ENCODE data around the gene SARS2. TPM values are rescaled to one million over a fixed set of nuclear protein-coding genes. Genes with fewer than 3 reads are reported as not detected.

The SARS2 gene
- total RNA-seq, 4 donors from 2014 or later: 18.2 to 134 (median 38.4) TPM

- Histone ChIP-seq H3K4me1 (no peaks in the 10 kb centered on the region), H3K27me3 (no peaks in the 10 kb centered on the region), H3K9me3 (no peaks in the 10 kb centered on the region), H3K27ac (no peak overlapping the region), H3K36me3 (no peaks in the 10 kb centered on the region), H3K4me3 (no peak overlapping the region)
- no peak for DNase-seq
- TF ChIP-seq CTCF (IDR thresholded peaks at IDR 0.05): no peak
- TF ChIP-seq POLR2A (IDR thresholded peaks at IDR 0.05): no peak
Measured at GRCh38 chr19:38964738-38965137, 34.2 kb upstream of the SARS2 start.

- Histone ChIP-seq H3K36me3 (no peaks in the 10 kb centered on the region), H3K9me3 (no peaks in the 10 kb centered on the region), H3K4me1 (no peaks in the 10 kb centered on the region), H3K4me3 (no peak overlapping the region), H3K27me3 (no peaks in the 10 kb centered on the region), H3K27ac (no peak overlapping the region)
- no peak for DNase-seq
- TF ChIP-seq CTCF (IDR thresholded peaks at IDR 0.05) (no peak), POLR2A (IDR thresholded peaks at IDR 0.05) (no peak)
Measured at GRCh38 chr19:38959618-38960017, 29.1 kb upstream of the SARS2 start.

- DNase-seq: no peak
- Histone ChIP-seq H3K36me3 (no peaks in the 10 kb centered on the region), H3K4me1 (no peaks in the 10 kb centered on the region), H3K4me3 (no peak overlapping the region), H3K27ac (no peak overlapping the region), H3K9me3 (no peaks in the 10 kb centered on the region), H3K27me3 (no peaks in the 10 kb centered on the region)
- no peak for TF ChIP-seq POLR2A (IDR thresholded peaks at IDR 0.05)
- TF ChIP-seq CTCF (IDR thresholded peaks at IDR 0.05): no peak
Measured at GRCh38 chr19:38958301-38958700, 27.7 kb upstream of the SARS2 start.

GRCh38 chr19:38956264-38956663 lies 25.7 kb upstream of the SARS2 start:
- Histone ChIP-seq H3K27me3 (no peaks in the 10 kb centered on the region), H3K4me3 (no peak overlapping the region), H3K4me1 (no peaks in the 10 kb centered on the region), H3K9me3 (no peaks in the 10 kb centered on the region), H3K27ac (no peak overlapping the region), H3K36me3 (no peaks in the 10 kb centered on the region)
- no peak for DNase-seq
- no peak for TF ChIP-seq POLR2A (IDR thresholded peaks at IDR 0.05)
- no peak for TF ChIP-seq CTCF (IDR thresholded peaks at IDR 0.05)

- H3K27me3 ChIP-seq: no peaks in the 10 kb centered on the region
- H3K36me3 ChIP-seq: no peaks in the 10 kb centered on the region
- H3K4me1 ChIP-seq: peaks cover 4 to 8% (median 7%) of the 10 kb centered on the region in 4 donors
- no peak overlapping the region for H3K4me3 ChIP-seq
- no peak overlapping the region for H3K27ac ChIP-seq
- no peak for TF ChIP-seq POLR2A (IDR thresholded peaks at IDR 0.05)
- no peak for DNase-seq
- H3K9me3 ChIP-seq: peaks cover 0 to 7% (median 0%) of the 10 kb centered on the region in 4 donors
Measured at GRCh38 chr19:38953677-38954076, 23.1 kb upstream of the SARS2 start.

- Histone ChIP-seq H3K9me3 (peaks cover 0 to 7% (median 0%) of the 10 kb centered on the region in 4 donors), H3K27me3 (no peaks in the 10 kb centered on the region), H3K4me3 (no peak overlapping the region), H3K4me1 (peaks cover 4 to 8% (median 7%) of the 10 kb centered on the region in 4 donors), H3K27ac (no peak overlapping the region), H3K36me3 (no peaks in the 10 kb centered on the region)
- peak in 1 of 3 donors; percentile 64 for DNase-seq
- peak in 4 of 6 experiments; percentile 36 to 55 (median 52) for TF ChIP-seq CTCF (IDR thresholded peaks at IDR 0.05)
- TF ChIP-seq POLR2A (IDR thresholded peaks at IDR 0.05): no peak
Measured at GRCh38 chr19:38952395-38953165, 22.0 kb upstream of the SARS2 start.

All from Peyer's patch (tissue), 4 donors.